Osteoblast (primary cell): ENCODE measurements around the gene CDH26. TPM values are rescaled to one million over a fixed set of nuclear protein-coding genes. Genes with fewer than 3 reads are reported as not detected.

Source experiments
- DNase-seq: peaks from one replicate; pipeline ENCODE4 v3.0.0; 2011; ENCODE audit warnings: low spot score, mixed read lengths; ENCODE audit not compliant: insufficient read length; ENCODE audit errors: missing footprints
- H2AFZ ChIP-seq: 2 replicates; pipeline ENCODE4 v1.6.0; 2011; ENCODE audit warnings: mild to moderate bottlenecking, low read length
- H3K27ac ChIP-seq: 2 replicates; pipeline ENCODE4 v1.5.1; 2011; ENCODE audit warnings: mild to moderate bottlenecking, low read depth, low read length, moderate library complexity
- H3K27me3 ChIP-seq: 2 replicates; pipeline ENCODE4 v1.6.0; 2012; ENCODE audit warnings: mild to moderate bottlenecking, control low read depth, inconsistent platforms, low read length, moderate library complexity; ENCODE audit not compliant: insufficient read depth
- H3K36me3 ChIP-seq: 2 replicates; pipeline ENCODE4 v1.5.1; 2011; ENCODE audit warnings: mild to moderate bottlenecking, low read length, control low read depth, moderate library complexity; ENCODE audit not compliant: insufficient read depth
- H3K4me1 ChIP-seq: 2 replicates; pipeline ENCODE4 v1.5.1; 2011; ENCODE audit warnings: mild to moderate bottlenecking, low read length, control low read depth, moderate library complexity; ENCODE audit not compliant: insufficient read depth
- H3K4me2 ChIP-seq: 2 replicates; pipeline ENCODE4 v1.6.0; 2011; ENCODE audit warnings: mild to moderate bottlenecking, low read length; ENCODE audit not compliant: insufficient read depth
- H3K4me3 ChIP-seq: fragments of 200-600 bp; sonication (generic); 3 replicates; pipeline ENCODE4 v1.5.1; 2012; ENCODE audit warnings: mild to moderate bottlenecking, low read length, inconsistent platforms; ENCODE audit not compliant: insufficient read depth
- H3K79me2 ChIP-seq: 2 replicates; pipeline ENCODE4 v1.6.0; 2012; ENCODE audit warnings: mild to moderate bottlenecking, low read length, control low read depth, inconsistent platforms; ENCODE audit not compliant: insufficient read depth
- H3K9me3 ChIP-seq: 2 replicates; pipeline ENCODE4 v1.5.1; 2011; ENCODE audit warnings: low read depth, low read length, control low read depth
- H4K20me1 ChIP-seq: 2 replicates; pipeline ENCODE4 v1.6.0; 2012; ENCODE audit warnings: mild to moderate bottlenecking, low read length, control low read depth; ENCODE audit not compliant: insufficient read depth
- total RNA-seq: library from RNA; depleted of rRNA; stranded (reverse); fragments of >200 nt; gene quantifications from 2 replicates; pipeline ENCODE4 v1.2.3, GENCODE V29; 2012
- TF ChIP-seq, protein P1 (sequence below): IDR thresholded peaks from 2 replicates; pipeline ENCODE4 v1.5.1; 2011; ENCODE audit warnings: mild to moderate bottlenecking, low read depth, low read length, moderate library complexity; ENCODE audit errors: extremely low read depth

The CDH26 gene
- total RNA-seq, 1 donor = under 0.01 TPM

DNA sequence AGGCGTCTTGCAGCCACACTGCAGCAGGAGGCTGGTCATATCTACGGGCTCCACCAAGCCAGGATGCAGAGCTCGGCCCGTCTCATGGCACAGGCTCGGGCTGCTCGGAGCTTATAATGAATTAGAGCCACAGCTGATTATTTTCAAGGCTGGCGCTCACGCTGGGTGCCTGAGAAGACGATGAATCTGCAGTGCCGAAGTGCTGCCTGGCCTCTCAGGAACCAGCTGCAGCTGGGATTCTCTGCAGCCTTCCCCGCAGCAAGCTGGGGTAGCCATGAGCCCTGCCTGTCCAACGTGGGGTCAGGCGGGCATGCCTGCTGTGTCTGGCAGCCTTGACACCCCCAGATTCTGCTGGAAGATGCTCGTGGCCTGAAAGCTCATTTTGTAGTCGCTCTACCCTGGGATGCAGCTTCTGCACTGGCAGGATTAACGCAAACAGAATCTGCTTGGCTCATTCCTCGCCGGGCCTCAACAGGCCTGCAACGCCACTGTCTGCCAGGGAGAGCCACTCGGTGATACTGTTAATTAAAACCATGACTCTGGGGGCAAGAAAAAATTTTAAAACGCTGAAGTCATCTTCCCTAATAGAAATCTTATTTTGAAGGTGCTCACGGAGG is 104.3 kb downstream of the CDH26 start:
- H3K4me3 ChIP-seq = no peak overlapping the region
- peak overlapping the region; percentile 63 for H3K4me2 ChIP-seq

DNA sequence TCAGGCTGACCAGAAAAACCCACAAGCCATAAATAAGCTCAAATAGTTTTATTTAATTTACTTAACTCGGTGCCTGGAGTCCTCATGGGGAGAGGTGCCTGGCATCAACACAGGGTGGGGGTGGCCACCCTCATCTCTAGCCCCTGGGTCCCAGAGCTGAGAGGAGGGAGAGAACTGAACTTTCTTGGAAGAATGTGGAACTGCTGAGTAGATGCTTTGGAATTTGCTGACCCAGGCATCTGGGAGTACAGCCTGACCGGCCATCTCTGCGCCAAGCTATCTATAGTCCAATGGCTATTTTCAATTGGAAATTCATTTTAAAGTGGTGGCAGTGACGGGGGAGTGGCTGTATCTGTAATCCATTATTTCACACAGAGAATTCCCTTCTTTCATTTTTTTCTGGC is 104.8 kb downstream of the CDH26 start:
- Histone ChIP-seq H3K27ac (peak overlapping the region; percentile 54), H3K9me3 (no peaks in the 10 kb centered on the region), H3K4me1 (peaks cover 16% of the 10 kb centered on the region), H4K20me1 (no peaks in the 10 kb centered on the region), H3K4me3 (no peak overlapping the region), H3K27me3 (no peaks in the 10 kb centered on the region), H3K79me2 (no peaks in the 10 kb centered on the region), H3K4me2 (peak overlapping the region; percentile 63), H2AFZ (no peak overlapping the region), H3K36me3 (no peaks in the 10 kb centered on the region)
- DNase-seq = peak; percentile 85
- TF ChIP-seq, protein P1, sequence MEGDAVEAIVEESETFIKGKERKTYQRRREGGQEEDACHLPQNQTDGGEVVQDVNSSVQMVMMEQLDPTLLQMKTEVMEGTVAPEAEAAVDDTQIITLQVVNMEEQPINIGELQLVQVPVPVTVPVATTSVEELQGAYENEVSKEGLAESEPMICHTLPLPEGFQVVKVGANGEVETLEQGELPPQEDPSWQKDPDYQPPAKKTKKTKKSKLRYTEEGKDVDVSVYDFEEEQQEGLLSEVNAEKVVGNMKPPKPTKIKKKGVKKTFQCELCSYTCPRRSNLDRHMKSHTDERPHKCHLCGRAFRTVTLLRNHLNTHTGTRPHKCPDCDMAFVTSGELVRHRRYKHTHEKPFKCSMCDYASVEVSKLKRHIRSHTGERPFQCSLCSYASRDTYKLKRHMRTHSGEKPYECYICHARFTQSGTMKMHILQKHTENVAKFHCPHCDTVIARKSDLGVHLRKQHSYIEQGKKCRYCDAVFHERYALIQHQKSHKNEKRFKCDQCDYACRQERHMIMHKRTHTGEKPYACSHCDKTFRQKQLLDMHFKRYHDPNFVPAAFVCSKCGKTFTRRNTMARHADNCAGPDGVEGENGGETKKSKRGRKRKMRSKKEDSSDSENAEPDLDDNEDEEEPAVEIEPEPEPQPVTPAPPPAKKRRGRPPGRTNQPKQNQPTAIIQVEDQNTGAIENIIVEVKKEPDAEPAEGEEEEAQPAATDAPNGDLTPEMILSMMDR = no peak

More for the DNA sequence above, 104.3 kb downstream of the CDH26 start:
- TF ChIP-seq, protein P1 = no peak
- Histone ChIP-seq H2AFZ (peak overlapping the region; percentile 68), H3K27ac (peak overlapping the region; percentile 54), H4K20me1 (no peaks in the 10 kb centered on the region), H3K36me3 (no peaks in the 10 kb centered on the region), H3K9me3 (no peaks in the 10 kb centered on the region), H3K27me3 (no peaks in the 10 kb centered on the region), H3K79me2 (no peaks in the 10 kb centered on the region), H3K4me1 (peaks cover 21% of the 10 kb centered on the region)
- DNase-seq = peak; percentile 84

DNA sequence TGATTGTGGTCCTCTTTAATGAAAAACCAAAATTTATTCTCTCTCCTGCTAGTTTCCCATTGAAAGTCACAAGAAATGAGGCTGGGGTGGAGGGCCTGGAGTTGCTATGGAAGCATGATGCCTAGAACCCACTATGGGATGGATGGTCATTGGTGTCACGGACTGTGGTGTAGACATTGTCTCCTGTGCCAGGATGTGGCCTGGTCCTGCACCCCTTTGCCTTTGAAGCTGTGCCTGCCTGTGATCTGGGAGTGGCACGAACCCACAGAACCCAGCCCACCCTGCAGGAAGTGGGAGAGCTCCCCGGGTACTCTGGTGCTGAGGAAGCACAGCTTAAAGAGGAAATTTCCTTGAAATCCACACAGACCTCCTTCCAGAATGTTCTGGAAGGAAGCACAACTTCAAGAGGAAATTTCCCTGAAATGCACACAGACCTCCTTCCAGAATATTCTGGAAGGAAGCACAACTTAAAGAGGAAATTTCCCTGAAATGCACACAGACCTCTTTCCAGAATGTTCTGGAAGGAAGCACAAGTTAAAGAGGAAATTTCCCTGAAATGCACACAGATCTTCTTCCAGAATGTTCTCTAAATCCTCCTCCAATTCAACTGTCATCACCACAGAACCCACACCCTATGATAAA is 105.6 kb downstream of the CDH26 start:
- H3K4me2 ChIP-seq = peak overlapping the region; percentile 63
- H3K9me3 ChIP-seq = no peaks in the 10 kb centered on the region
- H2AFZ ChIP-seq = no peak overlapping the region
- peak; percentile 54 for DNase-seq
- H3K79me2 ChIP-seq = no peaks in the 10 kb centered on the region
- no peaks in the 10 kb centered on the region for H4K20me1 ChIP-seq
- H3K4me3 ChIP-seq = no peak overlapping the region
- peaks cover 15% of the 10 kb centered on the region for H3K4me1 ChIP-seq
- H3K27ac ChIP-seq = peak overlapping the region; percentile 54
- no peaks in the 10 kb centered on the region for H3K27me3 ChIP-seq
- TF ChIP-seq, protein P1 = no peak
- no peaks in the 10 kb centered on the region for H3K36me3 ChIP-seq

Other genes with a start within 250 kb of the CDH26 start
- 0.59 and 1.4 TPM in 2 replicates for gene SYCP2, start 24.8 kb upstream of the CDH26 start, total RNA-seq
- gene PPP1R3D, start 18.1 kb upstream of the CDH26 start, total RNA-seq = 8.0 and 8.8 TPM in 2 replicates
- gene FAM217B, start 18.0 kb upstream of the CDH26 start, total RNA-seq = 5.8 and 5.9 TPM in 2 replicates